ENCODE measurements around the gene MYO1H.
"Not testable (repeated sequence)": the region's sequence is repeated elsewhere in the genome, so short reads cannot be mapped to it uniquely, and the experiment has no call there.

MYO1H gene

GRCh38 chr12:109418848-109419480 is 71.3 kb downstream of the MYO1H start:
- DNase-seq = no peak

GRCh38 chr12:109421355-109422087 is 73.8 kb downstream of the MYO1H start:
- DNase-seq = no peak

- no peak for DNase-seq
These were observed 74.6 kb downstream of the MYO1H start for GRCh38 chr12:109422251-109422650.

GRCh38 chr12:109423392-109423791 is 75.7 kb downstream of the MYO1H start:
- no peak for DNase-seq

GRCh38 chr12:109428037-109428629 is 80.4 kb downstream of the MYO1H start:
- peak; percentile 76 for DNase-seq

GRCh38 chr12:109428804-109429203 is 81.1 kb downstream of the MYO1H start:
- not testable (repeated sequence) for DNase-seq

- no peak for DNase-seq
These were observed 82.5 kb downstream of the MYO1H start for GRCh38 chr12:109430244-109430643.

- no peak for DNase-seq
These were observed 84.7 kb downstream of the MYO1H start for GRCh38 chr12:109432431-109432830.

- DNase-seq = peak; percentile 76
These were observed 85.2 kb downstream of the MYO1H start for GRCh38 chr12:109432842-109433304.

GRCh38 chr12:109433618-109434017 is 85.9 kb downstream of the MYO1H start:
- no peak for DNase-seq

GRCh38 chr12:109434582-109434981 is 86.9 kb downstream of the MYO1H start:
- no peak for DNase-seq

- DNase-seq = no peak
These were observed 87.9 kb downstream of the MYO1H start for GRCh38 chr12:109435428-109436187.

GRCh38 chr12:109436188-109436560 is 88.5 kb downstream of the MYO1H start:
- no peak for DNase-seq

GRCh38 chr12:109439181-109439580 is 91.5 kb downstream of the MYO1H start:
- DNase-seq = no peak

- not testable (repeated sequence) for DNase-seq
These were observed 92.3 kb downstream of the MYO1H start for GRCh38 chr12:109439951-109440350.

- DNase-seq = no peak
These were observed 93.3 kb downstream of the MYO1H start for GRCh38 chr12:109440851-109441490.

GRCh38 chr12:109443794-109444193 is 96.1 kb downstream of the MYO1H start:
- DNase-seq = no peak

- no peak for DNase-seq
These were observed 96.6 kb downstream of the MYO1H start for GRCh38 chr12:109444259-109444658.

- no peak for DNase-seq
These were observed 97.5 kb downstream of the MYO1H start for GRCh38 chr12:109445191-109445609.

- DNase-seq = no peak
These were observed 99.2 kb downstream of the MYO1H start for GRCh38 chr12:109446869-109447268.

- no peak for DNase-seq
These were observed 99.8 kb downstream of the MYO1H start for GRCh38 chr12:109447482-109447881.

GRCh38 chr12:109448272-109448671 is 100.6 kb downstream of the MYO1H start:
- DNase-seq = no peak
